CD14-positive monocyte (primary cell): ENCODE measurements around the gene LRP8. TPM values are rescaled to one million over a fixed set of nuclear protein-coding genes. Genes with fewer than 3 reads are reported as not detected.

ENCODE experiments used
- DNase-seq, 3 donors: peaks; one replicate each; pipeline ENCODE4 v3.0.0-alpha.2; 2011 to 2022
- H2AFZ ChIP-seq: 2 replicates; pipeline ENCODE4 v1.6.0; 2012; ENCODE audit warnings: mild to moderate bottlenecking, low read depth, low read length, inconsistent platforms; ENCODE audit not compliant: insufficient read depth, poor library complexity, severe bottlenecking
- H3K27ac ChIP-seq, 2 donors: 1 replicate in 1 of 2; 2 replicates in 1 of 2; pipeline ENCODE4 v1.5.1; 2012 to 2013; ENCODE audit warnings: low read length in 2 of 2, control low read depth in 1 of 2, inconsistent platforms in 1 of 2, low read depth in 1 of 2, mild to moderate bottlenecking in 1 of 2
- H3K27me3 ChIP-seq, 2 donors: one replicate each; pipeline versions ENCODE4 v1.6.0 to v1.6.1; 2011 to 2013; ENCODE audit warnings: low read length in 2 of 2; ENCODE audit not compliant: control insufficient read depth in 2 of 2, insufficient read depth in 2 of 2
- H3K36me3 ChIP-seq, 2 donors: replicated peaks in 1 of 2; 1 replicate in 1 of 2; 2 replicates in 1 of 2; pipeline versions ENCODE4 v1.5.1 to v1.6.1; 2012 to 2013; ENCODE audit warnings: low read length in 2 of 2, control low read depth in 1 of 2, inconsistent platforms in 1 of 2, mild to moderate bottlenecking in 1 of 2; ENCODE audit not compliant: insufficient read depth in 2 of 2, control insufficient read depth in 1 of 2
- H3K4me1 ChIP-seq, 2 donors: 1 replicate in 1 of 2; 2 replicates in 1 of 2; pipeline versions ENCODE4 v1.5.1 to v1.6.1; 2012 to 2013; ENCODE audit warnings: low read length in 2 of 2, control low read depth in 1 of 2, inconsistent platforms in 1 of 2, mild to moderate bottlenecking in 1 of 2, moderate library complexity in 1 of 2; ENCODE audit not compliant: insufficient read depth in 2 of 2, control insufficient read depth in 1 of 2
- H3K4me2 ChIP-seq: replicated peaks from 2 replicates; pipeline ENCODE3; 2012; ENCODE audit warnings: low read length, moderate library complexity, mild to moderate bottlenecking; ENCODE audit not compliant: poor library complexity, severe bottlenecking; ENCODE audit errors: extremely low read depth
- H3K4me3 ChIP-seq, 3 experiments: fragments of 200-600 bp in 1 of 3; sonication (generic) in 1 of 3; replicated peaks in 1 of 3; 1 replicate in 2 of 3; 2 replicates in 1 of 3; pipeline ENCODE4 v1.5.1; 2011 to 2013; ENCODE audit warnings: low read length in 3 of 3, mild to moderate bottlenecking in 3 of 3, control low read depth in 2 of 3, low read depth in 2 of 3, inconsistent platforms in 1 of 3, moderate library complexity in 1 of 3
- H3K79me2 ChIP-seq: 2 replicates; pipeline ENCODE4 v1.6.0; 2012; ENCODE audit warnings: mild to moderate bottlenecking, control low read depth, inconsistent platforms, low read length, moderate library complexity; ENCODE audit not compliant: insufficient read depth
- H3K9ac ChIP-seq: 2 replicates; pipeline ENCODE4 v1.6.0; 2017; ENCODE audit warnings: low read length, mild to moderate bottlenecking; ENCODE audit not compliant: insufficient read depth, poor library complexity, severe bottlenecking
- H3K9me3 ChIP-seq, 2 donors: replicated peaks in 1 of 2; 1 replicate in 1 of 2; 2 replicates in 1 of 2; pipeline versions ENCODE4 v1.5.1 to v1.6.1; 2012 to 2013; ENCODE audit warnings: low read length in 2 of 2, control low read depth in 1 of 2; ENCODE audit not compliant: control insufficient read depth in 1 of 2, insufficient read depth in 1 of 2
- H4K20me1 ChIP-seq: 2 replicates; pipeline ENCODE4 v1.6.0; 2012; ENCODE audit warnings: mild to moderate bottlenecking, low read length, control low read depth, moderate library complexity; ENCODE audit not compliant: insufficient read depth
- H3K27ac Mint-ChIP-seq, 7 donors: one replicate each; pipeline ENCODE4 v1.8.0; 2020; ENCODE audit warnings: mild to moderate bottlenecking in 7 of 7, mixed read lengths in 7 of 7, moderate library complexity in 6 of 7, inconsistent platforms in 2 of 7
- H3K27me3 Mint-ChIP-seq, 3 donors: one replicate each; pipeline ENCODE4 v1.8.0; 2021 to 2022; ENCODE audit warnings: low read depth in 3 of 3, mild to moderate bottlenecking in 3 of 3, mixed read lengths in 3 of 3, moderate library complexity in 3 of 3, inconsistent platforms in 1 of 3
- H3K36me3 Mint-ChIP-seq, 2 donors: one replicate each; pipeline ENCODE4 v1.8.0; 2020; ENCODE audit warnings: mixed read lengths in 2 of 2, inconsistent platforms in 1 of 2, mild to moderate bottlenecking in 1 of 2
- H3K4me1 Mint-ChIP-seq: one replicate; pipeline ENCODE4 v1.8.0; 2020; ENCODE audit warnings: mild to moderate bottlenecking, mixed read lengths
- H3K4me3 Mint-ChIP-seq, 2 donors: one replicate each; pipeline ENCODE4 v1.8.0; 2020; ENCODE audit warnings: mild to moderate bottlenecking in 2 of 2, mixed read lengths in 2 of 2, moderate library complexity in 1 of 2
- H3K9me3 Mint-ChIP-seq, 7 donors: one replicate each; pipeline ENCODE4 v1.8.0; 2020 to 2022; ENCODE audit warnings: mixed read lengths in 7 of 7, mild to moderate bottlenecking in 6 of 7, moderate library complexity in 6 of 7, inconsistent platforms in 2 of 7
- CTCF ChIP-seq: fragments of 200-600 bp; IDR thresholded peaks from one replicate; pipeline ENCODE4 v1.8.0; 2022; ENCODE audit warnings: antibody characterized with exemption, mild to moderate bottlenecking
- WGBS: methylation state at CpG from one replicate; pipeline ENCODE4 v1.1.5; 2013; ENCODE audit warnings: missing lambda C conversion rate; ENCODE audit not compliant: insufficient coverage; 5-methylcytosine and 5-hydroxymethylcytosine counted together
- intact Hi-C, 2 donors: fragments of 100-400 bp; cut with micrococcal nuclease; formaldehyde crosslinking; loops; one replicate each; pipeline versions ENCODE4 v1.15.0 to v1.15.1; 2023
- polyA plus RNA-seq, 3 donors: library from polyadenylated mRNA; depleted of rRNA in 1 of 3; unstranded in 2 of 3; stranded (reverse) in 1 of 3; fragments of 300-500 nt in 2 of 3; fragments of >200 nt in 1 of 3; fragmentation: Illumina TruSeq in 2 of 3; gene quantifications; 1 replicate in 2 of 3; 2 replicates in 1 of 3; pipeline ENCODE4 v1.2.3, GENCODE V29; 2012 to 2021

The LRP8 gene
- polyA plus RNA-seq, 3 donors, result 0.76 to 11.3 (median 0.95) TPM

DNA sequence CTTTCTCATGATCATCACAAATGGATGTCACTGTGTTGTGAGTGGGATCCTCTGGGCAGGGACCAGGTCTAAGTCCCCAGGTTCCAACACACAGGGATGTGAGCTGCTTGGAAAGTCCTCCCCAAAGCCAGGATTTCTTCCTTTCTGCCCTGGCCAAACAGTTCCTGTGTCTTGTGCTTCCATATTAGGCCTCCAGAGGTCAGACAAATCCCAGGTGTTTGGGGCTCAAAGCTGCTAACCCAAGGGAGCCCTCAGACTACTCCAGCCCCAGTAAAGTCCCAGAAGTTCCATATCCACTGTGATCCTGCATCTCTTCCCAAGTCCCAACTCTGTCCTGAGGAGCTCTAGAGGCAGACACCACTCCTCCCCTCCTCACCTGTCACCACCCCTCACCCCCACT is 61.8 kb downstream of the LRP8 start:
- Histone ChIP-seq H4K20me1 (no peaks in the 10 kb centered on the region), H3K4me1 (no peaks in the 10 kb centered on the region), H3K9me3 (no peaks in the 10 kb centered on the region), H2AFZ (no peak overlapping the region), H3K4me3 (no peak overlapping the region), H3K27me3 (no peaks in the 10 kb centered on the region), H3K27ac (no peak overlapping the region), H3K4me2 (no peak overlapping the region), H3K36me3 (peaks cover 78 to 90% of the 10 kb centered on the region in 2 donors), H3K9ac (no peak overlapping the region), H3K79me2 (no peaks in the 10 kb centered on the region)
- DNase-seq, result no peak
- Mint-ChIP-seq H3K27me3 (no peaks in the 10 kb centered on the region), H3K9me3 (no peaks in the 10 kb centered on the region), H3K4me1 (no peaks in the 10 kb centered on the region), H3K27ac (peak overlapping the region in 1 of 7 donors; percentile 2), H3K36me3 (peaks cover 82 to 89% of the 10 kb centered on the region in 2 donors), H3K4me3 (no peak overlapping the region)
- TF ChIP-seq CTCF, result no peak
- intact Hi-C loops, result no loop called here

DNA sequence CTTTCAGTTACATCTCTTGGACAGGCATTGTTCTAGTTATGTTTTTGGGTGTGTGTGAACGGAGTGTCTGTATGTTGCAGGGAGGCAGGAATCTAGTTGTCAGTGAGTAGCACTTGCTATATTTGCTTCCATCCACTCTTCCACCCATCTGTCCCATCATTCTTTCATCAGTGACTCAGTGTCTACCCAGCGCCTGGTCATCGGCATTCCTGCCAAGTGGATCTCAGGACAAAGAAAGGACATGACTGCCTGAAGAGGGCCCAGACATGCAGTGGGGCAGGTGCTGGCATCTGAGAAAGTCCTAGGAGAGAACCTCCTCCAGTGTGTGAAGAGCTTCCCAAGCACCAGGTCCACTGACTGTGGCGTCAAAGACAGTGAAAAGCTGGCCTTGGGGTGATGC is 62.3 kb downstream of the LRP8 start:
- no peaks in the 10 kb centered on the region for H3K27me3 ChIP-seq
- no peak overlapping the region for H3K4me2 ChIP-seq
- DNase-seq, result no peak
- WGBS, result 93% methylated on average over 3 of the region's 4 CpGs
- H2AFZ ChIP-seq, result no peak overlapping the region
- H3K9me3 ChIP-seq, result no peaks in the 10 kb centered on the region
- H3K36me3 ChIP-seq, result peaks cover 77 to 90% of the 10 kb centered on the region in 2 donors
- no peak overlapping the region for H3K4me3 ChIP-seq
- H3K79me2 ChIP-seq, result no peaks in the 10 kb centered on the region
- Mint-ChIP-seq H3K4me1 (no peaks in the 10 kb centered on the region), H3K27me3 (no peaks in the 10 kb centered on the region), H3K27ac (peak overlapping the region in 1 of 7 donors; percentile 17), H3K36me3 (peaks cover 83 to 89% of the 10 kb centered on the region in 2 donors), H3K9me3 (no peaks in the 10 kb centered on the region), H3K4me3 (no peak overlapping the region)
- no peak overlapping the region for H3K27ac ChIP-seq
- no peak overlapping the region for H3K9ac ChIP-seq
- H4K20me1 ChIP-seq, result no peaks in the 10 kb centered on the region
- no peaks in the 10 kb centered on the region for H3K4me1 ChIP-seq
- no peak for TF ChIP-seq CTCF
- intact Hi-C loops, result no loop called here
